ENCODE results near the gene NMT2.

The NMT2 gene

GRCh38 chr10:15169555-15170401 lies 1.3 kb upstream of the NMT2 start:
- Histone ChIP-seq H3K27ac (peak overlapping the region in 5 of 11 experiments; percentile 2 to 39 (median 7); a peak in 5 of 22 replicates), H3K27me3 (peaks cover 21 to 29% (median 27%) of the 10 kb centered on the region in 11 experiments), H3K4me2 (peak overlapping the region; percentile 72 to 86 (median 80)), H3K9me3 (replicated peaks in 1 of 11) (no peaks in the 10 kb centered on the region), H3K36me3 (no peaks in the 10 kb centered on the region), H3K4me3 (peak overlapping the region in 7 of 10 experiments; percentile 1 to 53 (median 12); a peak in 5 of 20 replicates), H4K20me1 (peaks cover 0 to 24% (median 3%) of the 10 kb centered on the region in 11 experiments; a peak in 4 of 22 replicates), H3K4me1 (peaks cover 27 to 36% (median 32%) of the 10 kb centered on the region in 10 experiments), H3K9ac (peak overlapping the region in 9 of 11 experiments; percentile 5 to 48 (median 37); a peak in 14 of 22 replicates)
- TF ChIP-seq Cebpa-rat (IDR thresholded peaks at IDR 0.05) = no peak

- TF ChIP-seq Cebpa-rat (IDR thresholded peaks at IDR 0.05) = no peak
- no peaks in the 10 kb centered on the region for H3K36me3 ChIP-seq
- peak overlapping the region in 5 of 11 experiments; percentile 2 to 39 (median 7); a peak in 4 of 22 replicates for H3K27ac ChIP-seq
- H4K20me1 ChIP-seq = peaks cover 0 to 24% (median 3%) of the 10 kb centered on the region in 11 experiments; a peak in 4 of 22 replicates
- peak overlapping the region in 3 of 10 experiments; percentile 18 to 53 (median 31); a peak in 4 of 20 replicates for H3K4me3 ChIP-seq
- H3K27me3 ChIP-seq = peaks cover 21 to 29% (median 27%) of the 10 kb centered on the region in 11 experiments
- H3K4me2 ChIP-seq = peak overlapping the region; percentile 72 to 86 (median 80)
- no peaks in the 10 kb centered on the region for H3K9me3 ChIP-seq (replicated peaks in 1 of 11)
- H3K9ac ChIP-seq = peak overlapping the region in 8 of 11 experiments; percentile 13 to 48 (median 38); a peak in 6 of 22 replicates
- H3K4me1 ChIP-seq = peaks cover 30 to 37% (median 33%) of the 10 kb centered on the region in 10 experiments
Measured at GRCh38 chr10:15168786-15169554, 477 bp upstream of the NMT2 start.

- no peak for TF ChIP-seq Cebpa-rat (IDR thresholded peaks at IDR 0.05)
- peaks cover 0 to 24% (median 3%) of the 10 kb centered on the region in 11 experiments; a peak in 4 of 22 replicates for H4K20me1 ChIP-seq
- peaks cover 32 to 48% (median 45%) of the 10 kb centered on the region in 10 experiments for H3K4me1 ChIP-seq
- H3K4me2 ChIP-seq = peak overlapping the region; percentile 94 to 99 (median 97)
- H3K9me3 ChIP-seq (replicated peaks in 1 of 11) = no peaks in the 10 kb centered on the region
- H3K9ac ChIP-seq = peak overlapping the region; percentile 79 to 88 (median 84)
- H3K27ac ChIP-seq = peak overlapping the region in 8 of 11 experiments; percentile 53 to 86 (median 72); a peak in 14 of 22 replicates
- peaks cover 21 to 29% (median 27%) of the 10 kb centered on the region in 11 experiments for H3K27me3 ChIP-seq
- no peaks in the 10 kb centered on the region for H3K36me3 ChIP-seq
- peak overlapping the region; percentile 71 to 91 (median 80) for H3K4me3 ChIP-seq
Measured at GRCh38 chr10:15167411-15168290, 842 bp downstream of the NMT2 start.

GRCh38 chr10:15166325-15166724 lies 2.2 kb downstream of the NMT2 start:
- Histone ChIP-seq H3K4me2 (peak overlapping the region in 2 of 11 experiments; percentile 96 to 97; a peak in 2 of 22 replicates), H4K20me1 (peaks cover 0 to 24% (median 3%) of the 10 kb centered on the region in 11 experiments; a peak in 4 of 22 replicates), H3K27me3 (peaks cover 21 to 29% (median 27%) of the 10 kb centered on the region in 11 experiments), H3K27ac (no peak overlapping the region), H3K36me3 (no peaks in the 10 kb centered on the region), H3K9ac (no peak overlapping the region), H3K4me1 (peaks cover 32 to 48% (median 45%) of the 10 kb centered on the region in 10 experiments), H3K4me3 (no peak overlapping the region), H3K9me3 (replicated peaks in 1 of 11) (no peaks in the 10 kb centered on the region)
- no peak for TF ChIP-seq Cebpa-rat (IDR thresholded peaks at IDR 0.05)

DNA sequence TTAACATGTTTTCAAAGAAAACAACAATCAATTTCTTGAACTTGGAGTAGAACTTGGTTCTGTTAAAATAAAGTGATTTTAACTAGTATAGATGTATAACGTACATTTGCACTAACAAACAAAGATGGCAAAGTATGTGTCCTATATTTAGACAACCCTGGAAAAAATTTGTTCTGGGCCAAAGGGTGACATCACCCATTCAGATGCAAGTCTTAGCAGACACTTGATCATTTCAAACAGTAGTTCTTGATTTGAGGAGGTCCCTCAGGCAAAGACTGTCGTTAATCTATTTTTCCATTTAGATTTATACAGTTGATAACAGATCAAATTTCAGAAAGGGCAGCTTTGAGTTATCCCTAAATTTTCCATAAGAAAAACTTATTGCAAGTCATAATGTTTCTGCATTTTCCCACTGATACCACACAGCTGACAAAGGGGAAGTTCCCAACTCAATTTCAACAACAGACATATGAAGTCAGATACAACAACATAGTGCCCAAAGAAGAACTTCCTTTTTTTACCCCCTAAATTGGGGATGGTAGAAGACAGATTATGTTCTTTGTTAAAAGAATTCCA lies 5.2 kb downstream of the NMT2 start:
- no peaks in the 10 kb centered on the region for H3K9me3 ChIP-seq (replicated peaks in 1 of 11)
- no peak for TF ChIP-seq Cebpa-rat (IDR thresholded peaks at IDR 0.05)
- H3K36me3 ChIP-seq = no peaks in the 10 kb centered on the region
- peaks cover 0 to 24% (median 3%) of the 10 kb centered on the region in 11 experiments; a peak in 4 of 22 replicates for H4K20me1 ChIP-seq
- no peak overlapping the region for H3K4me3 ChIP-seq
- H3K27ac ChIP-seq = peak overlapping the region in 7 of 11 experiments; percentile 1 to 62 (median 41); a peak in 12 of 22 replicates
- H3K9ac ChIP-seq = no peak overlapping the region
- peaks cover 8 to 29% (median 23%) of the 10 kb centered on the region in 10 experiments for H3K4me1 ChIP-seq
- H3K4me2 ChIP-seq = peak overlapping the region in 7 of 11 experiments; percentile 18 to 72 (median 43); a peak in 13 of 22 replicates
- H3K27me3 ChIP-seq = peaks cover 21 to 29% (median 27%) of the 10 kb centered on the region in 11 experiments

GRCh38 chr10:15158972-15159371 lies 9.5 kb downstream of the NMT2 start:
- Histone ChIP-seq H3K4me3 (no peak overlapping the region), H3K27ac (no peak overlapping the region), H3K9ac (no peak overlapping the region), H3K9me3 (replicated peaks in 1 of 11) (peaks cover 0 to 22% (median 0%) of the 10 kb centered on the region in 11 experiments; a peak in 9 of 22 replicates), H3K27me3 (no peaks in the 10 kb centered on the region), H3K36me3 (no peaks in the 10 kb centered on the region), H4K20me1 (no peaks in the 10 kb centered on the region), H3K4me2 (no peak overlapping the region), H3K4me1 (peaks cover 0 to 13% (median 12%) of the 10 kb centered on the region in 10 experiments; a peak in 14 of 20 replicates)
- no peak for TF ChIP-seq Cebpa-rat (IDR thresholded peaks at IDR 0.05)

GRCh38 chr10:15158448-15158847 lies 10.0 kb downstream of the NMT2 start:
- Histone ChIP-seq H3K4me2 (no peak overlapping the region), H3K27ac (no peak overlapping the region), H4K20me1 (no peaks in the 10 kb centered on the region), H3K9ac (no peak overlapping the region), H3K27me3 (no peaks in the 10 kb centered on the region), H3K4me3 (no peak overlapping the region), H3K9me3 (replicated peaks in 1 of 11) (peaks cover 0 to 22% (median 0%) of the 10 kb centered on the region in 11 experiments; a peak in 9 of 22 replicates), H3K36me3 (no peaks in the 10 kb centered on the region), H3K4me1 (peaks cover 0 to 8% (median 7%) of the 10 kb centered on the region in 10 experiments; a peak in 13 of 20 replicates)
- no peak for TF ChIP-seq Cebpa-rat (IDR thresholded peaks at IDR 0.05)

Data from BLaER1 treated with 17β-estradiol and CSF1 and Interleukin-3, amounts not matched to agents 10 nM and 100 nM (cell line).